Osteoblast (primary cell): ENCODE results near the gene SERPINB5. TPM values are rescaled to one million over a fixed set of nuclear protein-coding genes. Genes with fewer than 3 reads are reported as not detected.

ENCODE experiments used
- DNase-seq: peaks from one replicate; pipeline ENCODE4 v3.0.0; 2011; ENCODE audit warnings: low spot score, mixed read lengths; ENCODE audit not compliant: insufficient read length; ENCODE audit errors: missing footprints
- H2AFZ ChIP-seq: 2 replicates; pipeline ENCODE4 v1.6.0; 2011; ENCODE audit warnings: mild to moderate bottlenecking, low read length
- H3K27ac ChIP-seq: 2 replicates; pipeline ENCODE4 v1.5.1; 2011; ENCODE audit warnings: mild to moderate bottlenecking, low read depth, low read length, moderate library complexity
- H3K27me3 ChIP-seq: 2 replicates; pipeline ENCODE4 v1.6.0; 2012; ENCODE audit warnings: mild to moderate bottlenecking, control low read depth, inconsistent platforms, low read length, moderate library complexity; ENCODE audit not compliant: insufficient read depth
- H3K36me3 ChIP-seq: 2 replicates; pipeline ENCODE4 v1.5.1; 2011; ENCODE audit warnings: mild to moderate bottlenecking, low read length, control low read depth, moderate library complexity; ENCODE audit not compliant: insufficient read depth
- H3K4me1 ChIP-seq: 2 replicates; pipeline ENCODE4 v1.5.1; 2011; ENCODE audit warnings: mild to moderate bottlenecking, low read length, control low read depth, moderate library complexity; ENCODE audit not compliant: insufficient read depth
- H3K4me2 ChIP-seq: 2 replicates; pipeline ENCODE4 v1.6.0; 2011; ENCODE audit warnings: mild to moderate bottlenecking, low read length; ENCODE audit not compliant: insufficient read depth
- H3K4me3 ChIP-seq: fragments of 200-600 bp; sonication (generic); 3 replicates; pipeline ENCODE4 v1.5.1; 2012; ENCODE audit warnings: mild to moderate bottlenecking, low read length, inconsistent platforms; ENCODE audit not compliant: insufficient read depth
- H3K79me2 ChIP-seq: 2 replicates; pipeline ENCODE4 v1.6.0; 2012; ENCODE audit warnings: mild to moderate bottlenecking, low read length, control low read depth, inconsistent platforms; ENCODE audit not compliant: insufficient read depth
- H3K9me3 ChIP-seq: 2 replicates; pipeline ENCODE4 v1.5.1; 2011; ENCODE audit warnings: low read depth, low read length, control low read depth
- H4K20me1 ChIP-seq: 2 replicates; pipeline ENCODE4 v1.6.0; 2012; ENCODE audit warnings: mild to moderate bottlenecking, low read length, control low read depth; ENCODE audit not compliant: insufficient read depth
- total RNA-seq: library from RNA; depleted of rRNA; stranded (reverse); fragments of >200 nt; gene quantifications from 2 replicates; pipeline ENCODE4 v1.2.3, GENCODE V29; 2012
- TF ChIP-seq, protein P1 (sequence below): IDR thresholded peaks from 2 replicates; pipeline ENCODE4 v1.5.1; 2011; ENCODE audit warnings: mild to moderate bottlenecking, low read depth, low read length, moderate library complexity; ENCODE audit errors: extremely low read depth

The SERPINB5 gene
- total RNA-seq, 1 donor, result not detected

- H3K4me2 ChIP-seq, result no peak overlapping the region
- no peaks in the 10 kb centered on the region for H4K20me1 ChIP-seq
- TF ChIP-seq, protein P1, sequence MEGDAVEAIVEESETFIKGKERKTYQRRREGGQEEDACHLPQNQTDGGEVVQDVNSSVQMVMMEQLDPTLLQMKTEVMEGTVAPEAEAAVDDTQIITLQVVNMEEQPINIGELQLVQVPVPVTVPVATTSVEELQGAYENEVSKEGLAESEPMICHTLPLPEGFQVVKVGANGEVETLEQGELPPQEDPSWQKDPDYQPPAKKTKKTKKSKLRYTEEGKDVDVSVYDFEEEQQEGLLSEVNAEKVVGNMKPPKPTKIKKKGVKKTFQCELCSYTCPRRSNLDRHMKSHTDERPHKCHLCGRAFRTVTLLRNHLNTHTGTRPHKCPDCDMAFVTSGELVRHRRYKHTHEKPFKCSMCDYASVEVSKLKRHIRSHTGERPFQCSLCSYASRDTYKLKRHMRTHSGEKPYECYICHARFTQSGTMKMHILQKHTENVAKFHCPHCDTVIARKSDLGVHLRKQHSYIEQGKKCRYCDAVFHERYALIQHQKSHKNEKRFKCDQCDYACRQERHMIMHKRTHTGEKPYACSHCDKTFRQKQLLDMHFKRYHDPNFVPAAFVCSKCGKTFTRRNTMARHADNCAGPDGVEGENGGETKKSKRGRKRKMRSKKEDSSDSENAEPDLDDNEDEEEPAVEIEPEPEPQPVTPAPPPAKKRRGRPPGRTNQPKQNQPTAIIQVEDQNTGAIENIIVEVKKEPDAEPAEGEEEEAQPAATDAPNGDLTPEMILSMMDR, result no peak
- no peaks in the 10 kb centered on the region for H3K36me3 ChIP-seq
- H3K9me3 ChIP-seq, result no peaks in the 10 kb centered on the region
- peaks cover 3% of the 10 kb centered on the region for H3K4me1 ChIP-seq
- H3K4me3 ChIP-seq, result no peak overlapping the region
- H3K27me3 ChIP-seq, result peaks cover 7% of the 10 kb centered on the region
- DNase-seq, result no peak
- no peak overlapping the region for H3K27ac ChIP-seq
- no peak overlapping the region for H2AFZ ChIP-seq
- no peaks in the 10 kb centered on the region for H3K79me2 ChIP-seq
Measured at GRCh38 chr18:63515801-63516200, 39.0 kb downstream of the SERPINB5 start.

DNA sequence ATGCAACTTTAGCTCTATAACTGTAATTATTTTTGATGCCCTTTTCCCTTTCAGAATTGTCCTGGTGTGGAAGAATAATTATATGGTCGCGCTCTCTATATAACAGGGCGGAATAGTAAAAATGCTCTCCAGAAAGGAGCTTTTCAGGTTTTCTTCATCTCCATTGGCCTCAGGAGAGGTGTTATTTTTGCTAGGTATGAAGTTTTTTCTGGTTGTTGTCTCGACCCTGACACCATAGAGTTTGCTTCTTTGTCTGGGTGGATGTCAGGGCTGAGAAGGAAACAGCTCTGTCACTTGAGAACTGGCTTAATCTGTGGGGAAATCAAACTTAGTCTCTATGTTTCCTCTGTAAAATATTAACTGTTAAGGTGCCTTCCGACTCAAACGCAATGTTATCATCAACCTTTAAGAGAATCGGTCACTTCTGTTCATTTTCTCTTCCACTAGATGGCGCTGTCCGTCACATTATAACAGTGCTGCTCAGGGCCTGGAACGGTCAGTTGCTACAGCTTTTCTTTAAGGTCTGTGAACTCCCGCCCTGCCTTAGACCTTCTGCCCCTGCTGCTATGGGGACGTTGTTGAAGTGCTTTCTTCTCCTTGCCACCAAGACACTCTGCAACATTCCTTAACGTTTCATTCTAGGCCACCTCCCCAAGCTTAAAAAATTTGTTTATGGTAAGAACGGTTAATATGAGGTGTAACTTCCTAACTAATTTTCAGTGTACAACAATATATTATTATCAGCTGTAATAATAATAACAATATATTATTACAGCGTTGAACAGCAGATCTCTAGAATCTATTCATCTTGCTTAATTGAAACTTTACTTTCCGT is 41.6 kb downstream of the SERPINB5 start:
- H3K27me3 ChIP-seq, result peaks cover 28% of the 10 kb centered on the region
- no peak overlapping the region for H3K4me2 ChIP-seq
- H2AFZ ChIP-seq, result peak overlapping the region; percentile 78
- TF ChIP-seq, protein P1, result peak; percentile 71
- H4K20me1 ChIP-seq, result no peaks in the 10 kb centered on the region
- H3K79me2 ChIP-seq, result no peaks in the 10 kb centered on the region
- H3K9me3 ChIP-seq, result no peaks in the 10 kb centered on the region
- no peak overlapping the region for H3K4me3 ChIP-seq
- no peaks in the 10 kb centered on the region for H3K36me3 ChIP-seq
- peaks cover 3% of the 10 kb centered on the region for H3K4me1 ChIP-seq
- DNase-seq, result no peak
- no peak overlapping the region for H3K27ac ChIP-seq

DNA sequence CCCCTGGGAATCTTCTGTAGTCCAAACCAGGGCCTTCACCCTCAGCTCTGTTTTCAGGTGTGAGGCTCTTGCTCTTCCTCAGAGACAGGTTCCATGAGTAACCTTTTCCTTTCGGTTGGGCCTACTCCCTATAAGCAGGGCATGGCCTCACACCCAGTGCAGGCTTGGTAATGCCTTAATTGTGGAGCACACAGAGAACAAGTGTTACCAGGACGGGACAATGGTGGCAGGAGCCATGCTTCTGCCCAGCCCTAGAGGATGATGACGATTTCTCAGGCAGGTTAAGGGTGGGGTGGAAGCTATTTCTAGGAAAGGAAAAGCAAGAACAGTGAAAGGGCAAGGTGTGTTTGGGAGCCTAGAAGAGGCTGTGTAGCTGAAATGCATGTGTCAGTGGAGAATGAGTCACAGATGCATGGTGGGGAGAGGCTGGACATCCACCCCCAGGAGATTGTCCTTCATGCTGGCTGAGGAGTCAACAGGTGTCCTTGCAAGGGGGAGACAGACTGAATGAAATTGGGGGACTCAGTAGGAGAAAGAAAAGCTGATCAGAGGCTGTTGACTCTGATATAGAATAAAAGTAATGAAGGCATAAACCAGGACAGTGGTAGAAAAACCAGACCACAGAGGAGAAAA is 43.4 kb downstream of the SERPINB5 start:
- H3K79me2 ChIP-seq, result no peaks in the 10 kb centered on the region
- H3K27ac ChIP-seq, result no peak overlapping the region
- H3K4me3 ChIP-seq, result no peak overlapping the region
- H4K20me1 ChIP-seq, result no peaks in the 10 kb centered on the region
- TF ChIP-seq, protein P1, result no peak
- no peak for DNase-seq
- no peaks in the 10 kb centered on the region for H3K36me3 ChIP-seq
- H3K9me3 ChIP-seq, result no peaks in the 10 kb centered on the region
- peaks cover 3% of the 10 kb centered on the region for H3K4me1 ChIP-seq
- no peak overlapping the region for H3K4me2 ChIP-seq
- H2AFZ ChIP-seq, result no peak overlapping the region
- peaks cover 28% of the 10 kb centered on the region for H3K27me3 ChIP-seq

DNA sequence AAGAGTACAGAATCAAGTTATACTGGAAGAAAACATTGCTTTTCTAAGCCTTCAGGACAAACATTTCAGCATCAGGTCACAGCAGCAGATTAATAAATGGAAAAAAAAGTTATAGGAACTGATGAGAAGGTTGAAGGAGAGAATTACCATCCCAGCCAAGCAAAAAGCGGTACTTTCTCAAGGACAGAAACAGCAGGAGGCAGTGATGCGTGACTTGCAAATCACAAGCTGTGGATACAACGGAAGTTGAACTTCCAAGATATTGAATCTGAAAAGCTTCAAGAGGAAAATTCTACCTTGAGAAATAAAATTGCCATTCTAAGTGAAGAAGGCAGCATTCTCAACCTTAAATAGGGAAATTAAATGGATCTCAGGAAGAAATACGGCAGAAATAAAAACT is 46.9 kb downstream of the SERPINB5 start:
- Histone ChIP-seq H3K9me3 (no peaks in the 10 kb centered on the region), H3K79me2 (no peaks in the 10 kb centered on the region), H3K27ac (no peak overlapping the region), H4K20me1 (no peaks in the 10 kb centered on the region), H3K4me2 (no peak overlapping the region), H3K4me3 (no peak overlapping the region), H2AFZ (no peak overlapping the region), H3K27me3 (peaks cover 28% of the 10 kb centered on the region), H3K4me1 (no peaks in the 10 kb centered on the region), H3K36me3 (no peaks in the 10 kb centered on the region)
- TF ChIP-seq, protein P1, result peak; percentile 22
- no peak for DNase-seq
